ENCODE results near the gene FOXN3.

Gene FOXN3

DNA sequence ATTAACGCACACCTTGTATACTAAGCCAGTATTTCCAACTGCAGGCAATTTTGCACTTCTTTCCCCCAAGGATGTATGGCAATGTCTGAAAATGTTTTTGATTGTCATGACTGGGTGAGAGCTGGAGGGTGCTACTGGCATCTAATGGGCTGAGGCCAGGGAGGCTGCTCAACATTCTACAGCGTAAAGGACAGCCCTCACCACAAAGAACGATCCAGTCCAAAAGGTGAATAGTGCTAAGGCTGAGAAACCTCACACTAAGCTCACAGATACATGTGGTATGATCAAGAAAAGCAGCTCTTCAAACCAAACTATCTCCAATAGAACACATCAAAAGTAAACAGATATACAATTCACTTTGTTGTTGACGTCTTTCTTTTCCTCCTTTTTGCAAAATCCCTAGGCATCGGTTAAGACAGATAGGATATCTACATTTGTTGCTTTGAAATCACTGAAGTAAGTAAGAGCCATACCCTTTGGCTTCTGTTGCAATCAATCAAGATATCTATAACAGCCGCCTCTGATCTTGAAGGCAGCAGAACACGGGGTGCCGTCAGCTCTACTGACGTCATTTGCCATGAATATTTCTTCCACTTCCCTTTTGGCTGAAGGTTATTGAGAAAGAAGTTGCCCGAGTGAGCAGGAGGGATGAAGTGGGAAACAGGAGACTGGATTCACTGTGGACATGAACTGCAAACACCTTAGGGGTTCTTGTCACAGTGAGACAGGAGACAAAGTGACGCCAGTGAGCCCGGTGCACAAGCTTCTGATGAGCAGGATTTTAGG is 218.3 kb downstream of the FOXN3 start:
- H3K4me3 ChIP-seq (ENCODE audit: low read depth, low read length) = no peak overlapping the region
- DNase-seq (ENCODE audit: low read depth) = peak; percentile 16

DNA sequence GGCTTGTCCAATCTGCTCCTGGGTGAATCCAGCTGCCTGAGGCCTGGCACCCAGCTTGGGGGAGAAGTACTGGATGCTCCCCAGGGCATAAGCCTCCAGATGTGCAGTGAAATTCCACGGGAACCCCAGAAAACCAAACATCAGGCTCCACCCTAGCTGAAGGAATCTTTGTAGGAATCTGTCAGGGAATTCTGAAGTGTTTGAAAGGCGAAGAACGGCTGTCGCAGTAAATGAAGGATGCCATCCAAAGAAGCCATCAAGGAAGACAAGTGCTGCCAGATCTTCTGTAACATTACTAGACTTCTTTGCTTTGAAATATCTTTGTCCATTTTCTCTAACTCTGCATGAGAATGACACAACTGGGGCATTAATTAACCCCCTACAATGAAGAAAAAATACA is 219.4 kb downstream of the FOXN3 start:
- no peak for DNase-seq (ENCODE audit: low read depth)
- no peak overlapping the region for H3K4me3 ChIP-seq (ENCODE audit: low read depth, low read length)

DNA sequence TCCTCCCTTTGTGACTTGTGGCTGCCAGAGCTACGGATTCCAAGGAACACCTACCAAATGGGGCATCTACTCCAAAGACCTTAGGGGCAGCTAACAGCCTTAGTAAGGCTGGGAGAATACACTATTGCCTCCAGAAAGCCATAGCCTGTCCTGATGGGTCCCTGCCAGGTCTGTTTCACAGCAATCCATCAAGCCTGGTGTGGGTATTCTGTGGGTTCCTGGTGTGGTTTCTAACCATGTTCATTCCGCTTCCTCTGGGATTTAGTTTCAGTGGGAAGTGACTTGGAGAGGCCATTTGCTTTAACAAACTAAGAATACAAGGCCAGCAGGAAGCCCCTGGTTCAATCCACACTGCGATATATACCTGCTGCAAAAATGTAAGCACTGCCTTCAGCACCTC is 220.5 kb downstream of the FOXN3 start:
- DNase-seq (ENCODE audit: low read depth) = no peak
- no peak overlapping the region for H3K4me3 ChIP-seq (ENCODE audit: low read depth, low read length)

DNA sequence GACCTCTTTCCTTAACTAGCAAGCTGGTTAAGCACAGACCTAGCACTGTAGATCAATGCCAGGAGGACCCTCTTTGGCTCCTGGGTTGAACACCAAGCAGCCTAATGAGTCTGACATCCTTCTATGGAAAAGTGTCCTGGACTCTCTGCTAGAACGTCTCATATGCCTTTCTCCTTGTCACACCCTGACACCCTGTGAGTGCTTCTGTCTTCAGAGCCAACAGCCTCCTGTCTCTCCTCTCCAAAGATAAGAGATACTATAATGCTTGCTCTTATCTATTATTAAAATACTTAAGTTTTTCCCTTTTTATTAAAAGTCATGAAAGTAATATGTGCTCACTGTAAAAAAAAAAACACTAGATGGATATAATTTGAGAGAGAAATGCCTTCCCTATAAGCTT is 222.7 kb downstream of the FOXN3 start:
- H3K4me3 ChIP-seq (ENCODE audit: low read depth, low read length) = no peak overlapping the region
- DNase-seq (ENCODE audit: low read depth) = no peak

DNA sequence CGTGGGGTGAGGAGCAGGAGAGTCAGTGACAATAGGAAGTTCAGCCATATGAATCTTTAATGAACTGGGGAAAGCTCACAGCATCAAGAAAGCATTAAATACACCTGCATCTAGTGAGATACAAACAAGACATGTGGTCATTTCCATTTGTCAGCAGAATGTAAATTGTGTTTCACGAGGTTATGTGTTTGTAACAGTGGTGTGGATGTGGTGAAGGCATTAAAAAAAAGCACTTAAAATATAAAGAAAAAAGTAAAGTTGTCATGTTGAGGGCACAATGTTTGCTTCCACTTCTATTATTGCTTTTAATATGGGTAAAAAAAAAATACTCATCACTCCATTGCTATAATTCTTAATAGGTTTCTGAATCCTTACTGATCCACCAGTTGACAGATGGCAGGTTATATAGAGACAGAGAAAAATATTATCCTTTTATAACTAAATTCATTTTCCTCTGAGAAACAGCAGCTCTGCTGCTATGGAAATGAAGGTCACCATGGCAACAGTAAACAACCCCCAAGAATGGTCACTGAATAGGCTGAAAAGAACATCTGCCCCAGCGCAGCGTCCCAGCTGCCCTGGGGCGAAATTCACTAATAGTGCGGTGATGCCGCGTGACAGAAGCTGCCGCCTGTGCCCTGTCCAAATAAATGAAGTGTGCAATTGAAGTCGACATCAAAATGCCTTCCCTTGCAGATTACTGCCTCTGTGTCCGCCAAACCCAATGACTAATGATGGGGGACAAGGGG is 226.1 kb downstream of the FOXN3 start:
- no peak for DNase-seq (ENCODE audit: low read depth)
- H3K4me3 ChIP-seq (ENCODE audit: low read depth, low read length) = no peak overlapping the region

DNA sequence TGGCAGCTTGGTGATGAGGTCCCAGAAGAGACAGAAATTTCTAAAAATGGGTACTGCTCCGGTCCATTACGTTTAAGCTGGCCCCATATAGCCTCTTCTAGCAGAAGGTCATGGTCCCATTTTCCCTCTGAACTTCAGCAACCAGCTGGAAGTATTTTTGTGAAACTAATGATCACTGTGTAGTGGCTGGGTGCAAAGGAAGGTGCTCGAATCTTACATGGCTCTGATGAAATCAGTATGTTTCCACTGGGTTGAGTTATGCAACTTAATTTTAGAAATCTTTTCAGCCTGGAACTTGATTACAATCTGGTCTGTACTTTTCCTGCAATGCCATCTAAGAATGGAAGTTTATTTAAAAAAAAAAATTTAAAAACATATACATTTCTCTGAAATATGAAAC is 228.5 kb downstream of the FOXN3 start:
- H3K4me3 ChIP-seq (ENCODE audit: low read depth, low read length) = no peak overlapping the region
- DNase-seq (ENCODE audit: low read depth) = no peak

DNA sequence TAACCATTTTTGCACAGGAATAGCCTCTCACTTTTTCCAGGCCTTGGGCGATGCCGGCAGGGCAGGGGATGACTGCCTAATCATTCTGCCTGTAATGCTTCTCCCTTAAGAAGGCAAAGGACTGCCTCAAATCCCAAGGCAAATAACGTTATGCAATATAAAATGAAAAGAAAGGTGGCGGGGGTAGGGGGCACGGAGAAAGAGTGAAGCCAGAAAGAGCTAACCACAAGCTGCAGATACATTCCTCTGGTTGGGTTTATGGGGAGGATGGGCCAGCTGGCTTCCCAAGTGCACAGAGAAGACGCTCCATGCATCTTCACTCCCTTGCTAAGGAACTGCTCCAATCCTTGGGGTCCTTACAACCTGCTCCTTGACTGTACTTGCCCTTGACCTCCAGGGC is 229.5 kb downstream of the FOXN3 start:
- no peak for DNase-seq (ENCODE audit: low read depth)
- no peak overlapping the region for H3K4me3 ChIP-seq (ENCODE audit: low read depth, low read length)

DNA sequence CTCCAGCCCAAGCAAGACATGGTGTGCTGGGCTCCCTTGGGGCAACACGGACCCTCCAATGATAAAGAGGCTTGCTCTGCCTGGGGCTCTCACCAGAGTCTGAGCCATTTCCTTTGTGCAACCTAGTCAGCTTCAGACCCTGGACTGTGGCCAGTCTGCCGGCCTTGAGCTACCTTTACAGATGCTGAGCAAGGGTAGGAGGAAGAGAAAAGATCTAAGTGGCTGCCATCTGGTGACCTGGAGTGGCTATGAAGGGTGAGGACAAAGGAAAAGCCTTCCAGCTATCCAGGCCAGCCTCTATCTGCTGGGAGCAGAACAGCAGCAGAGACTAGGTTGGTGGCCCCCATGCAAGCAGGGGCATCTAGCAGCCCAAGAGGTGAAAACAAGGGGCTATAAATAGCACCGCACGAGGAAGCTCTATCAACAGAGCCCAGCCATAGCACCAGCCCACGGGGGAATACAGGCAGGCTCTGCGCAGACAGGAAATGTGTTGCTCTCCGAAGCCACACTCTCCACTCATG is 230.1 kb downstream of the FOXN3 start:
- H3K4me3 ChIP-seq (ENCODE audit: low read depth, low read length) = no peak overlapping the region
- no peak for DNase-seq (ENCODE audit: low read depth)

DNA sequence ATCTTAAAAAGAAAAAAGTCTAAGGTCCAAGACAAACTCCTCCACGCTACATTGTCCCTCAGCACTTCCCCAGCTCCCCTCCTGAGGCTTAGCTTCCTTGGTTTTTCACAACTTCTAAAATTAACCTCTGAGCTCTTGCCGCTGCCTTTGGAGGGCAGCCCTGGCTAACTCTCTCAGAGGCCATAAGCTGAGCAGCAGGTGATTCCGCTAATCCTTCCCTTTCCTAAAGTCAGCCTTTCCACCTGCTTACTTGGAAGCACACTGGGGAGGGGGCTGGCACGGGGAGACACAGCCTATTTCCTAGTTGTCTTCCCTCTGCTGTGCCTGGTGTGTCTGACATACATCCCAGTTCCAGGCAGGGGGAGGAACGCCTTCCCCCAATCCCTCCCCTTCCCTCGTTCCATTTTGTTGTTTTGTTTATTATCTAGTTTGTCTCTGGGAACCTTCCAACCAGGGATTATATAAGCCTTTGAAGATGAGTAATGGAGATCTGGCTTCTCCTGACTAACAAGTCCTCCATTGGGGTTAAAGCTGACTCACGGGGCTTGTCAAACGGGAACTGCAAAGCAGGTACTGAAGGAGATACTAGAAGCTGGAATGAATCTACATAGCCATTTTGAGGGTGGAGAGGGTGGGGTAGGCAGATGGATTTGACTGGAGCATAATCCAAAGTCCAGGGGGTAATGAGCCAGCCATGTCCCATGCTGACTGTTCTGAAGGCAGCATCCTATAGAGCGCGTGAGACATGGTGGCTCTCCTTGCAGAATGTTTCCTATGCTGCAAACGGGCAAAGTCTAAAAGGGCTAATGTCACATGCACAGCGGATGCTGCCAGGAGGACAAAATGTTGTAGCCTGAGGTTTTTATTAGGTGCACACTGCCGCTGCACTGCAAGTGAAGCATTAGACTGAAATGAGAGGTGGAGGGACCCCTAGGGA is 230.8 kb downstream of the FOXN3 start:
- no peak overlapping the region for H3K4me3 ChIP-seq (ENCODE audit: low read depth, low read length)
- peak; percentile 32 for DNase-seq (ENCODE audit: low read depth)

DNA sequence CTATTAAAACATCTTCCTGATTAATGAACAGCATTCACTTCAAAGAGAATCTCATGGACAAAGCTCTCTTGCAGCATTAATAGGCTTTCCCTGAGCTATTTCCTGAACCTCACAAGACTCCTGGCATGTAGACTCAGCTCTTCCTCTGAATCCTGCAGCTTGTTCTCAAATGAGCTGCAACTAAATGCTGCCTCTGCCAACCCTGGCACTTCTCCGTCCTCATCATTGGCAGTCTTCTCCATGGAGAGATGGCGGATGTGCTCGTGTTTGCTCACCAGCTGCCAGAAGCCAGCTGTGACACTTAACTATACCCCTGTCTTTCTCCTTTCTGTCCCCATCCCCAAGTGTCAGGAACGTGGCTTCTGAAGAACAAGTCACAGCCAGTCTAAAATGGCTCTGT is 232.1 kb downstream of the FOXN3 start:
- no peak overlapping the region for H3K4me3 ChIP-seq (ENCODE audit: low read depth, low read length)
- no peak for DNase-seq (ENCODE audit: low read depth)

DNA sequence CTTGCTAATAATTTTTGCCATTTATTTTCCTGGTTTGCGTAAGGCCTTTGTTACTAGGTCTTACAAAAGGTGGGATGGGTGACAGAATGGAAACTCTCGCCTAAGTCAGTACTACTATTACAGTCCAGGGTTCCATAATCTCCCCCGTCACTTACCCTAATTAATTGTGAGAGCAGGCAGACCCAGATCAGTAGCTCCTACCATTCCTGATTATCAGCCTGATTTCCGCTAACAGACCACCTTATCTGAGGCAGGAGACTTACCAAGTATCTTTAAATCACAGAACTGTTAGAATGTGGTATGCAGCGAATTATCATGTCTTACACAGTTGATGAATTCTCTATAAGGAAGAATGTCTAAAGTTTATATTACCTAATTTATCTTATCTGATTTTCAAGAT is 234.7 kb downstream of the FOXN3 start:
- H3K4me3 ChIP-seq (ENCODE audit: low read depth, low read length) = no peak overlapping the region

DNA sequence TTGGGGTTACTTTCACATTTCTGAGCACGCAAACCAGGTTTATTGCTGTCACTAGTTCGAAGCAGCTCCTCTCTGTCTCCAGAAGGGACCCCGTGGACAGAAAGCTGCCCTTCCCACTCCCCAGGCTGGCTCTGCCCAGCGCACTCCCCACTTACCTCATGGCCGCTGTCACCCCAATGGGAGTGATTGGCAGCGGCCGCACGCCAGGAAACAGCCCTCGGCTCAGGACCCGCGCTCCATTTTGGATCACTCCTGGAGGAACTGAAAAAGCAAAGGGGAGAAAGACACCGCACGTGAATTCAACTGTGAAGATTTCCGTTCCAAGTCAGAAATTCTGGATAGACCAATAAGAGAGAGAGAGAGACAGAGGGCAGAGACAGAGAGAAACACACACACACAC is 236.5 kb downstream of the FOXN3 start:
- H3K4me3 ChIP-seq (ENCODE audit: low read depth, low read length) = no peak overlapping the region
- no peak for DNase-seq (ENCODE audit: low read depth)

More for the DNA sequence above, 234.7 kb downstream of the FOXN3 start:
- DNase-seq (ENCODE audit: low read depth) = no peak

DNA sequence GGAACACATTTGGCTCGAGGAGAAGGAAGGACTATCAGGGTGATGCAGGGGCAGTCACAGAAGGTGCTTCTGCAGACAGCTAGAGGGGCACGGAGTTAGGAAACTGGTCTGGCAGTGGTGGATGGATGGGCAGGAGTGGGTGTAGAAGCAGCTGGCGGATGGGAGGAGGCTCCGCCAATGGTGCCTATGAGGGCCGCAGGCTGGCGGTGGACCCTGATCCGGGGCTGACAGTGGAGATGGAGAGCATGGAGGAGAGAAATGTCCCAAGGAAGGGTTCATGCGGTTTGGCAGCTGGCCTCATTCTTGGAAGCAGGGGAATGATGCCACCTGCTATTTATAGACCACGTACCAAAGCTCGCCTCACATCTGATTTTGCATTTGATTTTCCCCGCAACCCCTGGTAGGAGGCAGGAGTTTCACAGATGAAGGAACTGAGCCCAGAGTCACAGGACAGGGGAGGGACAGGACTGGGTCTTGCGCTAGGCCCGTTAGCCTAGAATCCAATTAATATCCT is 237.1 kb downstream of the FOXN3 start:
- DNase-seq (ENCODE audit: low read depth) = no peak
- no peak overlapping the region for H3K4me3 ChIP-seq (ENCODE audit: low read depth, low read length)

DNA sequence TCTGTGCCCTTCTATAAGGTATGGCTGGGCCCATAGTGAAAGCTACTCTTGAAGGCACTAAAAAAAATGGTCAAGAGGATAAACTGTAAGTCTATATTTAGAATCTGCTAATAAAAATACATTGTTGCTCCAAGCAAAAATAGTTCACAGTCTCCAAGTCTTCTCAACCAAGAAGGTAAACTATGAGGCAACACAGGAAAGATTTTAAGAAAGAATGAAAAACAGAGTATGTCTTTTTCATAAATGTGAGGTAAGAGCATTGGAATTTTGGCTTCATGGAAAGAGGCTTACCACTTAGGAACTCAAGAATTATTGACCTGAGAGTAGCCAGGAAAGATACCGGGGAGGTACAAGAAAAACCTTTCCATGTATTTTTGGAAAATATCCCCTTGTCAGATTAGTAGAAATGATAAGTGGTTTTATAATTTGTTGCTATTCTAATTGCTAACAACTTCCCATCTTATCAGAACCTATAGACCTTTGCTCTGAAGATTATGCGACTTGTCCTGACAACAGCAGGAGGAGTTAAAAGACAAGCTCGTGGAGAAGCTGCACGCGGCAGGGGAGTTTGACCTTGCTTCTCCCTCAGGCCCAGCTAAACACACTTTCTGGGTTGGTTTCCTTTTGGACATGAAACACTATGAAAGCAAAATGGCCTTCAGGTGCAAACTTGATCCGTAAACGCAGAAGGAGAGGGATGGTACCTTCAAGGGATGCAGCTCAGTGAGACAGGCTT is 238.1 kb downstream of the FOXN3 start:
- DNase-seq (ENCODE audit: low read depth) = no peak
- no peak overlapping the region for H3K4me3 ChIP-seq (ENCODE audit: low read depth, low read length)

DNA sequence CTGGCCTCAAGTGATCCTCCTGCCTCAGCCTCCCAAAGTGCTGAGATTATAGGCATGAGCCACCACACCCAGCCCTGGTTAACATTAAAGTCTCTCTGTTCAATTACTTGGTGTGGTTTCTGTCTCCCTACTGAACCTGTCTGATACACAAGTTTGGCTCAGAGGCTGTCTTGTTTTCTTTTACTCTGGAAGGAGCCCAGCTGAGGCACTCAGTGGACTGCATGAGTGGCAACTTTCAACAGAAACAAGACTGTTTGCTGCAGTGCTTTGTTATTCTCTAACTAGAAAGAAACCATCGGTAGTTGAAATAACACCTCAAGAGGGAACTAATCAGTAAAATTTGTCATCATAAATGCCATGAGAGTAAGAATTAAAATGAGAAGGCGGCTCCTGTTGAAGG is 238.7 kb downstream of the FOXN3 start:
- H3K4me3 ChIP-seq (ENCODE audit: low read depth, low read length) = no peak overlapping the region
- DNase-seq (ENCODE audit: low read depth) = no peak

DNA sequence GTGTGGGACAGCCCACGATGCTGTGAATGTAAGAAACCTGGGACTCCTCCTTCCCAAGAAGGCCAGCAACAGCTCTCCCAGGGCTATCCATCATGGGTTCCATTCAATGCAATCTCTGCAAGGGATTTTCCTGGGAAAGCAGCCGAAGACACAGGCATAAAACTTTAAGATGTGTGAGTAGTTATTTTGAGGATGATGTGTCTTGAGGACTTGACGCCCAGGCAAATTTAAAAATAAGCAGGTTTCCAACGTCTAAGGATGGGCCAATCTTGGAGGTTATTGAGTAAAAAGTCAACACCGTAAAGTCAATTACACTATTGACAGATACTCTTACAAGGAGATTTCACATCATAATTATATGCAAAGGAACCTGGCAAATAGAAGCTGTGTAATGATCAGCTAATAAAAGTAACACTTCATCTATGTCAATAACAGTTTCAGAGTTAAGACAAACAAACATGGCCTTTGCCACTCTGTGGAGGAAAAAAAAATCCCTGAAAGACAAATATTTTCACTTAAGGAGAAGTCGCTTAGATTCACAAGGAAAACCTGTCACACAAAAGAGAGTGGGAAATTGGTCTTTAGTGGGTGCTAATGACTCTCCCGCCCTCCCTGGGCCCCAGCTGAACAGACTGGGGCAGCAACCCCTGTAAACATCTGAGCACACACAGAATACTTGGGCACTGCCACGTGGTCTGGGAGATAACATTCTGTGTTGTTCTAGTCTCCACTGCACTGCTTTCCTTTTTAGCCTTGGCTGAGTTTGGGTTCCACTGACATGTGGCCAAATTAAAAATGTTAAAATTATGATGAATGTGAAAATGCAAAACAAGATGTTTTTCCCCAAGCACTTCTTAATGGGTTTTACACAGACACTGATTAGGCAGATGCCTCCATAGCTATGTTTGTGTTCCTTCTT is 240.9 kb downstream of the FOXN3 start:
- DNase-seq (ENCODE audit: low read depth) = no peak
- no peak overlapping the region for H3K4me3 ChIP-seq (ENCODE audit: low read depth, low read length)

DNA sequence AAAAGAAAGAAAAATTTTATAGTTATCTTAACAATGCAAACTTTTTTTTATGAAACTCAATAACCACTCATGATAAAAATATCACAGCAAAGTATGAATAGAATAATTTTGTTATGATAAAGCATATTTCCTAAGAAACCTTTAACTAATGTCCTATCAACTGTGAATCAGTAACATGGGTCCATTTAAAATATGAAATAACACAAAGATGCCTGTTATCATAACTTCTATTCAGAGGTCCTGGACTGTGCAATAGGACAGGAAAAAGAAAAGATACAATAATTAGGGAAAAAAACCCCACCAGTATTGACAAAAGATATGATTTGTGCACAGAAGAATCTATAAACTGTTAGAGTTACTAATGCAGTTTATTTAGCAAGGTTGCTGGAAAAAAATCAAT is 245.4 kb downstream of the FOXN3 start:
- DNase-seq (ENCODE audit: low read depth) = no peak
- no peak overlapping the region for H3K4me3 ChIP-seq (ENCODE audit: low read depth, low read length)

DNA sequence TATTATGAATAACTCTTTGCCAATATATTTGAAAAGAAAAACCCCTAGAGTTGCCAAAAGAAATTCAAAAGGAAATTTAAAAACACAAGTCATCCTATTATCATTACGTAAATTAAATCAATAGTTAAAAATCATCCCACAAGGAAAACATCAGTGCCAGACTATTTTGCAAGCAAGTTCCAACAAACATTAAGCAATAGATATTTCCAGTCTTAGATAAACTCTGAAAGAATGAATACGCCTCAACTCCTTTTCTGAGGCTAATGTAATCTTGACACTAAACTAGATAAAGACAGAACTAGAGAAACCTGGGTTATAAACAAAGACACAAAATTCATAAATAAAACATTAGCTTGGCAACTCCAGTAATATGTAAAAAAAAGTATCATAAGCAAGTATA is 245.9 kb downstream of the FOXN3 start:
- DNase-seq (ENCODE audit: low read depth) = no peak
- H3K4me3 ChIP-seq (ENCODE audit: low read depth, low read length) = no peak overlapping the region
